Kidney tubule cell (primary cell): ENCODE measurements around the gene GLP1R.

Experiments used
- DNase-seq: peaks from one replicate; pipeline ENCODE4 v3.0.0-alpha.2; 2018; ENCODE audit warnings: low spot score

GLP1R gene

DNA sequence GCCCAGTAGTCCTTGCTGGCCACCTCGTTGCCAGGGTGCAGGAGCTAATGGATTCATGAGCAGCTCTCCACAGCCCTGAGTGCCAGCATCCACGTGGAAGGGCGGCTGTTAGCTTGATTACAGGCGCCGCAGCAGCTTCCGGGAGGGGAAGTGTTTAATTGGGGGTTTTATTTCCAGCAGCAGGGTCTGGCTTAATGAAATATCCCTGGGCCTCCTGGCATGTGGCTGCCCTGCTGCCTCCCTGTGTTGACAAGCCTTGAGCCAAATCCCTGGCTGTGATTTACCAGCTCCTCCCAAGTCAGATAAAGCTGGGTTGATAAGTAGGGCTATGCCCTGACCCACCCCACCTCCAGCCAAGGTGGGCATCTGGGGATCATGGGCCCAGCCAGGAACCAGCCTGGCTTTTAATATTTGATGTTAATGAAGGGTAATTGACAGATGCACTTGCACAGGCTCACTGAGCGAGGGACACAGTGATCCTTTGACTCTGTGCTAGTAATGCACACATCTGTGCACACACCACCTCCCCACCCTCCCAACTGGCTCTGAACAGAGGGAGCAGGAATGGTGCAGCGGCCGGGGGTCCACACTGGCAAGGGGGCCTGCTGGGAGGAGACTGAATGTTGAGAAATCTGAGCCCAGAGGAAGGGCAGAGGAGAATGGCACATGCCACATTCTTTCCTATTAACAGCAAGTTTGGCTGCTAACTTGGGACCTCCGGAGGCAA is 13.6 kb downstream of the GLP1R start:
- DNase-seq = no peak

GRCh38 chr6:39063526-39063925 is 14.9 kb downstream of the GLP1R start:
- DNase-seq = no peak

DNA sequence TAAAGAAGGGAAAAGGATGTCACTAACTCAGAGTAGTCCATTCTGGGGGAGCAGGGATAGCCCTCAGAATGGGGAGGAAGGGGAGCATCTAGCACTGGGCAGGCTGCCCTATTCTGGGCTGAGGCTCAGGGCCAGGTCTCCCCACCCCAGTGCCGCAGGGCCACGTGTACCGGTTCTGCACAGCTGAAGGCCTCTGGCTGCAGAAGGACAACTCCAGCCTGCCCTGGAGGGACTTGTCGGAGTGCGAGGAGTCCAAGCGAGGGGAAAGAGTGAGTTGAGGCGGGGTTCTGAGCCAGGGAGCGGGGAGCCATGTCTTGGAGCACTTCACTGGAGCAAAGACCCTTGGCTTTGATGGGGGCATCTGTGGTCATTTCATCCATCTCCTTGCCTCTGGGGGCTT is 17.0 kb downstream of the GLP1R start:
- no peak for DNase-seq

- no peak for DNase-seq
Observed at GRCh38 chr6:39068391-39068790, 19.8 kb downstream of the GLP1R start.

- DNase-seq = no peak
Observed at GRCh38 chr6:39072830-39073229, 24.2 kb downstream of the GLP1R start.

DNA sequence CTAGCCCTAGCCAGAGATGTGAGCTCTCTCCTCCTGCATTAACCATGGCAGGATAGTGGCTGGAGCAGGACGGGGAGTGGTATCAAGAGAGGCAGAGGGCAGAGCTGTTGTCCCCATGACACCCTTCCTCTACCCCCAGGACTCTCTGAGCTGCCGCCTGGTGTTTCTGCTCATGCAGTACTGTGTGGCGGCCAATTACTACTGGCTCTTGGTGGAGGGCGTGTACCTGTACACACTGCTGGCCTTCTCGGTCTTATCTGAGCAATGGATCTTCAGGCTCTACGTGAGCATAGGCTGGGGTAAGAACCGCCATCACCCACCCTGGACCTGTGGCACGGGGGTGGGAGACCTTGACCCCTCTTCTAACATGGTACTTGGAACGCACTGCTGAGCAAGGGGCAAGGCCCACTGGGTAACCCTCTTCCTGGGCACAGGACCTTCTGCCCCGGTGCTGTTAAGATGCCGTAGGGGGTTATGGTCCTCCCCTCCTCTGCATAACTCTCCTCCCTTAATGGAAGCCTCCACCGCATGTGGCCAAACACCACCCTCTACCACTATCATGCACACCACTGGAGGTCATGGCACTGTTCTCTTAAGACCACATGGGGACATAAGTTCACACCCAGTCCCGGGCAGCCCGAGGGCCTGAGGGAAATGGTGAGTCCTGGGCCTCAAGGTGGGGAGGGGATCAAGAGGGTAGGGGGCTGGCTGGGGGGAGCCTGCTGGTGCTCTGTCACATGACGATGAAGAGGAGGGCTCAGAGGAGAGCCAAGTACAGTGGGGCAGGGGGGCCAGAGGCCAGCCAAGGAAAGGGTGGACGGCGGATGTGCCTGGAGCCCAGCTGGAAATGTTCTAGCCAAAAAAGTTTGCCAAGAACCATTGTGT is 25.1 kb downstream of the GLP1R start:
- DNase-seq = no peak

- no peak for DNase-seq
Observed at GRCh38 chr6:39074486-39074885, 25.9 kb downstream of the GLP1R start.

DNA sequence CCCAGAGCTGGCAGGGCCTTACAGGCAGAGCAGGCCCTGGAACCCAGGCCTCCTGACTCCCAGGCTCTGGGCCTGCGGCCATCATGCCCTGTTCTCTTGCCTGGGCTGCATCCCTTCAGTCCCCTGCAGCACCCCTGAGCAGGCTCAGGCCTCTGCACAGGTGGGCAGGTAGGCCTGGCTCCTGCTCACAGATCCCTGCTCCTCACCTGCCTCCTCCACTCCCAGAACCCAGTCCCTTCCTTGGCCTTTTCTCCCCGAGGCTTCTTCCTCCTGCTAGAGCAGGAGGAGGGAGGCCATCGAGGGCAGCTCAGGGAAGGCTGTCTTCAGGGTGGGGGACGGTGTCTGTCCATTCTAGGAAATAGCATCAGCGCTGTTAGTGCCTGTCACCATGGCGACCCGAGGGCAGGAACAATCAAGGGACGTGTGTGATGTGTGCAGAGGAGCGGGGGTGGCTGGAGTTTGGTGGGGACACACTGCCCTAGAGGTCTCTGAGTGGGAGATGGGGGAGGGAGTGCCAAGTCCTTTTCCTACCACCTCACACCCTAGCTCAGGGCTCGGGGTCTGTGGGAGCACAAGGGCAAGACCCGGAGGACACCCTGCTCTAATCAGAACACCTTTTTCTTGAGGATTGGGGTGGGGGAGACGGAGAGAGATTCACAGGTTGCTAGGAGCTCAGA is 26.6 kb downstream of the GLP1R start:
- no peak for DNase-seq

DNA sequence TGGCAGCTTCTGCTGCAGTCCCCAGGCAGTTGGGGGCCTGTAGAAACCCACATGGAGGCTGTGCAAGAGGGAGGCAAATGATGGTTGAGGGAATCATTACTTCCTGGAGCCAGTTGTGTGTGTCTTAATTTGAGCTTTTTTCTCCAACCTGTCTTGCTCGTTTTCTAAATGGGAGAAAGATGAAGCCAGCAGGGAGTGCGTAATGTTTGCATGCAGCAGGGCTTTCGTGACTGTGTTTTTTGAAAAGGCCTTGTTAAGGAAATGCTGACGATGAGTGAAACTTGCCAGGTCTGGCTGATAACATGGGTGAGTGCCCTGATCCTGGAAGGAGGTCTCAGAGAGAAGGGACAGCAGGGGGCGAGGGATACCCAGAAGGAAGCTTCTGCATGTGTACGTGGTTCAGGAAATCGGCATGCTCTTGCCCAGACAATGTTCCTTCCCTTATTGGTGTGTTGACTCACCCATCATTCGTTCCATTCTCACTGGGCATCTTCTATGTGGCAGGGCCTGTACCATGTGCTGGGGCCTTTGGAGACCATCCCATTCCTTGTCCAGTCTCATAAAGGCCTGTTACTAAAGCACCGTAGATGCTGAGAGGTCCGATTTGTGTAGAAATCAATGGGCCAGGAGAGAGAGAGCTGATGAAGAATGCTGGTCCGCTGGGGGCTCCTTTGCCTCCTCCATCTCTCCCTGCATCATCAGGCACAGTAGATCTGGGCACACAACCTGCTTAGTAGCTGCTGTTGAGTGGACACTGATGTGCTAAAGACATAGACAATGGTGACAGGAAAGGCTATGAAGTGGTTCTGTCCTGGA is 27.4 kb downstream of the GLP1R start:
- DNase-seq = no peak

- DNase-seq = no peak
Observed at GRCh38 chr6:39076623-39077535, 28.3 kb downstream of the GLP1R start.

- DNase-seq = no peak
Observed at GRCh38 chr6:39077882-39078594, 29.5 kb downstream of the GLP1R start.

GRCh38 chr6:39078695-39079094 is 30.1 kb downstream of the GLP1R start:
- no peak for DNase-seq

- no peak for DNase-seq
Observed at GRCh38 chr6:39079197-39080125, 30.9 kb downstream of the GLP1R start.

GRCh38 chr6:39080246-39080875 is 31.8 kb downstream of the GLP1R start:
- no peak for DNase-seq

DNA sequence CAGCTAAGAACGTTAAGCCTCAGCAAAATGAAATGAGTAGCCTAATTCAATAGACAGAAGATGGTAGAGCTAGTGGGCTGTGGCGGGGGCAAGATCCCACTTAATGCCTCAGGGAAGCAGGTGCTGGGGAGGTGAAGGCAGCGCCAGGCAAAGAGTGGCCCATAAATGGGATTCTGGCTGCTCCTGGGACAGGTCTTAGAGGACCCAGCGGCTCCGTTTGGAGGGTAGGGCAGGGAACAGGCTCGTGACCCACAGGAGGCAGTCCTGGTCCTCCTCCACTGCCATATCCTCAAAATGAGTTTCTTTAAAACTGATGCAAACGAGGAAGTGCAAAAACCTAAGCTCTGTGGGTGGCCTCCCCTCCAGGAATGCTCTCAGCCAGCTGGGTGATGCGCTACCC is 33.7 kb downstream of the GLP1R start:
- no peak for DNase-seq

GRCh38 chr6:39083231-39083634 is 34.7 kb downstream of the GLP1R start:
- no peak for DNase-seq

DNA sequence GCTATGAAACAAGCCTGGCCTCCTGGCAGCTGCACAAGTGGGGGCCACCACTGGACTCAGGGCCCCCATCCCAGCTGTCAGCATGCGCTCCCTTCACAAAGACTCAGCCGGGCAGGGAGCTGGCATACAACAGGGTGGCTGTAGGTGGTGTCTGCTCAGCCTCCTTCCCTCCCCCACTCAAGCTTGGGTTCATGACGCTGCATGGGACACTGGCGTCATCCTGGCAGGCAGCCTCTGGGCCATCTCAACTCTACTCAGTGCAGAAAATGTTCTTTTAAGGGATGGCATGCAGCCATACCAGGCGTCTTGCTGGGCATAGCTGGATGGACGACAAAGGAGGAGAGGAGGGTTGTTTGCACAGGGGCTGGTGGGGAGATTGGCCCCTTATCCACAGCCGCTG is 35.9 kb downstream of the GLP1R start:
- no peak for DNase-seq

GRCh38 chr6:39085129-39085797 is 36.7 kb downstream of the GLP1R start:
- no peak for DNase-seq
